Smooth muscle cell of the brain vasculature (primary cell): Measurements from ENCODE around the gene CAMK2D.
"Not testable (repeated sequence)": the region's sequence is repeated elsewhere in the genome, so short reads cannot be mapped to it uniquely, and the experiment has no call there.

Source experiments
- DNase-seq: peaks from one replicate; pipeline ENCODE4 v3.0.0-alpha.2; 2012; ENCODE audit warnings: low read depth, low spot score

Gene CAMK2D

DNA sequence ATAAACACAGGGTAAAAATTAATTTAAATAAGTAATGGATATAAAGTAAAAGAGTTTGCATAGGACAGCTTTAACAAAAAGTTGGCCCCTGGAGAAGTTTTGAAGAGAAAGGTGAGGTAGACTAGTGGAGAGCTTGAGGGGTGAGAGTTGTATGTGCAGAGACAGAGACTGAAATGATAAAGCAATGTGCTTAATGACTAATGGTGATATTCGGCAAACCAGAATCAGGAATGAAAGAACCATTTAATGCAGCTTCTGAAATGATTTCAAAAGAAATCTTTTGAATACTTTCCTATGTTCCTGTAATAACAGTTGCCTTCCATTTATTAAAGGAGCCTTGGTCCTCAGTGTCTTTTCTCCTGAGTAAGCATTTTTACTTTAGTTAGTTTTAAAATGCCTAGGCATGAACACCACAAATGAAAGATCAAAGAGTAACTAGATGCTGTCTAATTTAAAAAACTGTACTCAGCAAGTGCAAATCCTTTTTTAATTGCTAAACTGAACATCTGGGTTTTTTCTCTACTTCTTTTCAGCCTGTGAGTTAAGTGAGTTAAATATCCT lies 28.5 kb downstream of the CAMK2D start:
- DNase-seq, result no peak

GRCh38 chr4:113730467-113731216 lies 30.9 kb downstream of the CAMK2D start:
- no peak for DNase-seq

DNA sequence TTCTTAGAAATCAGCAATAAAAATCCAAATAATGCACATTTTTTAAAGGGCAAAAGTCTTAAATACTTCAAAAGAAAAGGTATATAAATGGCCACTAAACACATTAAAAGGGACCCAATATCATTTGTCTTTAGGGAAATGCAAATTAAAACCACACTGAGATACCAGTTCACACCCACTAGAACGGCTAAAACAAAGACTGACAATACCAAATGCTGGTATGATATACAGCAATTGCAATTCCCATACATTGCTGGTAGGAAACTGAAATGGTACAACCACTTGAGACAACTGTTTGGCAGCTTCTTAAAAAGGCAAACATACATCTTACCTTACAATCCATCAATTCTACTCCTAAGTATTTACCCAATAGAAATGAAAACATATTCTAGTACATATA lies 33.7 kb downstream of the CAMK2D start:
- DNase-seq, result no peak

- DNase-seq, result no peak
Observed at GRCh38 chr4:113725963-113726362, 35.6 kb downstream of the CAMK2D start.

DNA sequence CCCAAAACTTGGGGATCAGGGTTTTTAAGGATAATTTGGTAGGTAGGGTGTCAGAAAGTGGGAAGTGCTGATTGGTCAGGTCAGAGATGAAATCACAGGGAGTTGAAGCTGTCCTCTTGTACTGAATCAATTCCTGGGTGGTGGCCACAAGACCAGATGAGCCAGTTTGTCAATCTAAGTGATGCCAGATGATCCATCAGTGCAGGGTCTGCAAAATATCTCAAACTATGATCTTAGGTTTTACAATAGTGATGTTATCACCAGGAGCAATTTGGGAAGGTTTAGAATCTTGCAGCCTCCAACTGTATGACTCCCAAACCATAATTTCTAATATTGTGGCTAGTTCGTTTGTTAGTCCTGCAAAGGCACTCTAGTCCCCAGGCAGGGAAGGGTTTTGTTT lies 43.3 kb downstream of the CAMK2D start:
- DNase-seq, result no peak

GRCh38 chr4:113711883-113712662 lies 49.5 kb downstream of the CAMK2D start:
- DNase-seq, result no peak

DNA sequence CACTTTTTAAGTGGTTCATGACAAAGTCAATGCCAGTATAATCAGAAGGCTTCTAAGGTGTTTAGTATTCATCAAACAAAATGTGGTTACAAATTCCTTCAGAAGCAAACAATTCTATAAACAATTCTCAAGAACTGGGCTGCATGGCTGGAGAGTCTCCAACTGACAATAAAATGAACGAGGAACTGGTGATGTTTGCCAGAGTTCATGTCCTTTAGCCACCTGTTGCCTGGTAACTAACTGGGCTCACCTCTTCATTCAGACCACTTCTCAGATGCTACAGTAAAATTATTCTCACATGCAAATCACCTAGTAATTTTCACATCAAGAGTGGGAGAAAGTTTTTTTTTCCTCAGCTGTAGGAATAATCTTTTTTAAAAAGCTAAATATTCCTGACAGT lies 53.3 kb downstream of the CAMK2D start:
- DNase-seq, result no peak

GRCh38 chr4:113707048-113707447 lies 54.5 kb downstream of the CAMK2D start:
- no peak for DNase-seq

GRCh38 chr4:113705097-113705496 lies 56.4 kb downstream of the CAMK2D start:
- DNase-seq, result not testable (repeated sequence)

DNA sequence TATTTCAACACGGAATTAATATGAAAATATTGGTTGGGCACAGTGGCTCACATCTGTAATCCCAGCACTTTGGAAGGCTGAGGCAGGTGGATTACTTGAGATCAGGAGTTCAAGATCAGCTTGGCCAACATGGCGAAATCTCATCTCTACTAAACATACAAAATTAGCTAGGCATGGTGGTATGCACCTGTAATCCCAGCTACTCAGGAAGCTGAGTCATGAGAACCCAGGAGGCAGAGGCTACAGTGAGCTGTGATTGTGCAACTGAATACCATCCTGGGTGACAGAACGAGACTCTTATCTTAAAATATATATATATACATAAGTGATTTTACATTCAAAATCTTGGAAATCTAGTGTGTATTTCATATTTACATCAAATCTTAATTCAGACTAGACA lies 58.9 kb downstream of the CAMK2D start:
- not testable (repeated sequence) for DNase-seq

DNA sequence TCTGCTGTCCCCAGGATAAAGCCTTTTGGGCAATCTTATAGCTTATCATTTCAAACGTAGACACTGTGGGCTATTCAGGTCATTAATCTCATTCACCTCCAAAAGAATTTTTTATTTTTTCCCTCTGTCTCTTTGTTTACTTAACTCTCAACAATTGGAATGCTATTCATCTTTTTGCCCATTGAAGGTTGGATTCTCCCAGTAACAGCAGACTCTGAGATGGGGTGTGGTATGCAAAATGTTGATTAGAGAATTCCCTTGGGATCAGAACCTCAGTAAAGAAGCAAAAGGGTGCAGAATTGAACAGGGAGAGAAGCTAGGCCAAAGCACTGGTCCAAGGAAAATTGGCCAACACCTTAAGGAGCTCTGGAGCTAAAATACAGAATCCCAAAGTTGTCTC lies 60.4 kb downstream of the CAMK2D start:
- no peak for DNase-seq

GRCh38 chr4:113700602-113701150 lies 60.9 kb downstream of the CAMK2D start:
- DNase-seq, result no peak

DNA sequence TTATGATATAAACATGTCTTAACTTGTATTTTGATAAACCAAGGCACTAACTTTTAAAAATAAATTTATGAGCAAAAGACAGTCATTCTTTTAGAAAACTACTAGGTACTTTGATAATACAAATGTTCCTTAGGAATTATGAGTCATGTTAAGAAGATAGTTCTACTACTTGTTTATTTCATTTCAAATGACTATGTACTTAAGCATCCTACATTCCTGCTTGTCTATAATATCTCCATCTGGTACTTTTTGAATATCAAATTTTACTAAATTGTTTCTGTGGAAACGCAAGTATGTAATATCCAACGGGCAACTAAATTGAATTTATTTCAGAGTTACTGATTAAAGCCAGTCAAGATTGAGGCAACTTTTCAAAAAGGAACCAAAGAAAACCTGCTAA lies 61.8 kb downstream of the CAMK2D start:
- no peak for DNase-seq

DNA sequence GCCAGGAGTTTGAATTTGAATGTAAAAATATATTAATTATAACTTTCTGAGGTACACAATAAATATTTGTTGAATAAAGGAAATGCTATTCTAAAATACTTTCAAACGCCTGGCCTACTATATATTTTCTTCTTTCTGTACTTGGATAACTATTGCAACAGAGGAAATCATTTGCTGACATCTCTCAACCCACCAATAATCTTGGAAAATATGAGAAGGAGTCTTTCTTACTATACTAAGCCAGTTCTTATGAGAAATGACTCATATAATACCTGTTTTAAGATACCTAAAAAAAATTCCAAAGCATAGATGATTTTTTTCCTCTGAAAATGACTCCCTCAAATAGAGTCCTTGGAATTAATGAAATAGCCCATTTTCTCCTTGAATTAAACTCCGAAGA lies 64.1 kb downstream of the CAMK2D start:
- no peak for DNase-seq

DNA sequence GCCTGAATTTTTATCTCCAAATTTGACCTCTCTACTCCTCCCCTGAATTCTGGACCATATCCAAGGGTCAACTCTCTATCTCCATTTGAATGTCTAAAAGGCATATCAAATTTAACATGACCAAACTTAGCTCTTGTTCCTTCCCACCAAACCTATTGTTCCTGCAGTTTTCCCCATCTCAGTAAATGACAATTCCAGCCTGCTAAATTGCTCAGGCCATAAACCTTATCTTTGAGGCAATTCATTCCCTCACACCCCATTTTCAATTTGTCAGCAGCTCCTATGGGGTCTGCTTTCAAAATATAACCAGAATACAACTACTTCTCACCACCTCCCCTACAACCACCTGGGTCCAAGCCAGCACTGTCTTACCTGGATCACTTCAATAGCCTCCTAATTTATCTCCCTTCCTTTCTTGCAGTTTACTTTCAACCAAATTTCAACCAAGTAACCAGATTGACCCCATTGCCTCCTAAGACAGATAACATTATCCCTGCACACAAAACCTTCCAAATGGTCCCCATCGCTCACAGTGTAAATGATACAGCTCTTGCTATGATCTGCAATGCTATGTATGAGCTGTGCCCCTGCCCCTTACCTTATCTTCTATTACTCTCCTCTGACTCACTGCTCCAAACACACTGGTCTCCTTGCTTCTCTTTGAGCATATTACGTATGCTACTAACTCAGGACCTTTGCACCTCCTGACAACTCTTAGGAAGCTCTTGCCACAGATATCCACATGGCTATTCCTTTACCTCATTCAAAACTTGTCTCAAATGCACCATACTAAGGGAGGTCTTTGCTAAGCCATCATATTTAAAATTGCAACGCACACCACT lies 66.0 kb downstream of the CAMK2D start:
- DNase-seq, result no peak

DNA sequence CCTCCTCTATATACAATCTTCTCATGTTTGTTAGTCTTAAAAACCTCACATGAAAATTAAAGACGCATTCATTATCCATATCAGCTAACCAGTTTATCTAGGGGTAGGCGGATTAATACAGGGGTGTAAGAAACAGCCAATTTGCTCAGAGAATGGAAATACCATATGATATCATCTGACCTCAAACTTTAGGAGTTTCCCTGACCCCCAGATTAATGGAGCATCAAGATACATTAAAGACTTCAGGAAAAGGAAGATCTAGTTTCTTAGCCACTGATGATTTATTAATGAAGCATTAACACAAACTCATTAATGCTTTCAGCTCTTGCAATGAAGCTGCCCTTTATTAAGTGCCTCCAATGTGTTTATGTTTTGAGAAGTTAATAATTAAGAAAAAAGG lies 67.5 kb downstream of the CAMK2D start:
- DNase-seq, result no peak

DNA sequence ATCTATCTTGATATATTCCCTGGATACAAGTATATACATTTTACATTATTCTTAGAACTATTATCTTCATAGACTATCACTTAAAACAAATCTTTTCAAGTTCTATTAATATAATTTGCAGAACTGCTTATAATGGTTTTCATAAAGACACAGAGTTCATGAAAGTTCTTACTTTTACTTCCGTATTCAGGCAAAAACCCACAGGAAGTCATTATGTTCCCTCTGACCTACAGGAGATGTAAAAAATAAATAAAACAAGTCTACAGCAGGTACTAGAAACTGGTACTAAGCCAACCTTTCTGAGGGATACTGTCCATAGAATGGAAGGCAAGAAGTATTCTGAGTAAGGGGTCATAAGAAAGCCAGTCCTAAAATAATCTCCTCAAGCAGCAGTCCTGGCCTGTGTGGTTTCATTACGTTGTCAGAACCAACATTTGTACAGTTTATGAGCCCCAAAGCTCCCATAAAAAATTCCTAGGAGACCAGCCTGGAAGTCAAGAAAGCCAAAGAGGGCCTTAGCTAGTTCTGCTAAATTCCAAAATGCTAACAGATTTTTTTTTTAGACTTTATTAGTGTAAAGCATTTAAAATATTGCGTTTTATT lies 68.6 kb downstream of the CAMK2D start:
- no peak for DNase-seq

DNA sequence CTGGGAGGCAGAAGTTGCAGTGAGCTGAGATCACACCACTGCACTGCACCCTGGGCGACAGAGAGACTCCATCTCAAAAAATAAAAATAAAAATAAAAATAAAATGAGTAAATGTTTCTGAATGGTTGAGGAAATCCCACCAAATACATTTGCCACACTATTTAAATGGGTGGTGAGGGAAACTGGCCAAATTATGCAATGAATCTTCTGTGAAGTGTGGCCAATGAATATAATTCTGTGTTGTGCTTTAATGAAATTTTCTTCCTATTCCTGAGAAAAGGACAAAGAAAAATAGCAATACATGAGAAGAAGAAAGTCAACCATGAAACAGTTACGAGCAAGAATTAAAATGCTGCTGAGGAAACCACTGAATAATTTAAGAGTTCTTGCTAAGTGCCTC lies 69.9 kb downstream of the CAMK2D start:
- DNase-seq, result no peak

DNA sequence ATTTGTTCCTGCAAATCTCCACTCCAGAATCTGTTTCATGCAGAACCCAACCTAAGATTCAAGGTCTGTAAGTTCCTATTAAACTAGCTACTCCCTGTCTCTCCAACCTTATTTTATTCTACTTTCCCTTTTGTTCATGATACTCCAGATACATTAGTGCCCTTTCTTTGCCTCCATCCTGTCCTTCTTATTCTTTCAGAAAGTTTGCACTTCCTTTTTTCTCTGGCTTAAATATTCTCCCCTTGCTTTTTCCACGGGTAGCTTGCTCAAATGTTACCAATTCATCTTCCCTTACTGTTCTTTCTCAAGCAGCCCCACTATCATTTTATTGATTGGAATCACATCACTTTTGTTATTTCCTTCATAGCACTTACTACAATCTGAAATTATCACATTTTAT lies 72.1 kb downstream of the CAMK2D start:
- no peak for DNase-seq

DNA sequence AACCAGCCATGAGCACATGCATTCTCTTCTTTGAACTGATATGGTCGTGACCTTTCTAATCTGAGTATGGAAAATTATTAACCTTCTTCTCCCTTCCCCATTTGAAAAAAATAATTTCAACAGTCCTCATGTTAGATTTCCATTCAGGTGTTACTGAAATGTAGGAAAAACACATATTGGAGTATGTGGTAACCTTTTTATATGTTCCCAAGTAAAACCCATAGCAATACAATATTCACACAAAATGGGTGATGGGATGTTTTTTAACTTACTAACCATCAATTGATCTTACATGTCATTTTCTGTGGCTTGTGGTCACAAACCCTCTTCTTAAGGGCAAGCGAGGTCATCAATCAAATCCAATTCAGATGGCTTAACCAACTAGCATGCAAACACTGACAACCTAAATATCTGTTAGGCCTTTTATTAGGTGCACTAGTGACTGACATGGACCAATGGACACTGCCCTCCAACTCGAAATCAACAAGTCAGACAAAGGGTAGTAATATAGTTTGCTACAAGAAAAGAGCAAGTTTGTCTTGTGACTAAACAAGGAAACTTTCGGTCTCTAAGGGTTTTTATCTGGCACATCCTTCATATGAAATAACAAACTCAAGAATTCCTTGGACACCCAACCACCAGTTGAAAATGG lies 74.3 kb downstream of the CAMK2D start:
- no peak for DNase-seq

GRCh38 chr4:113685157-113685556 lies 76.4 kb downstream of the CAMK2D start:
- not testable (repeated sequence) for DNase-seq
